ENCODE results near the gene MNT. TPM values are rescaled to one million over a fixed set of nuclear protein-coding genes. Genes with fewer than 3 reads are reported as not detected.

The MNT gene
- total and polyA plus RNA-seq, 9 of the 15 experiments (the other 6 are each of a cell fraction or from before 2014, with no cell fraction given) = 0.18 to 23.8 (median 5.3) TPM

DNA sequence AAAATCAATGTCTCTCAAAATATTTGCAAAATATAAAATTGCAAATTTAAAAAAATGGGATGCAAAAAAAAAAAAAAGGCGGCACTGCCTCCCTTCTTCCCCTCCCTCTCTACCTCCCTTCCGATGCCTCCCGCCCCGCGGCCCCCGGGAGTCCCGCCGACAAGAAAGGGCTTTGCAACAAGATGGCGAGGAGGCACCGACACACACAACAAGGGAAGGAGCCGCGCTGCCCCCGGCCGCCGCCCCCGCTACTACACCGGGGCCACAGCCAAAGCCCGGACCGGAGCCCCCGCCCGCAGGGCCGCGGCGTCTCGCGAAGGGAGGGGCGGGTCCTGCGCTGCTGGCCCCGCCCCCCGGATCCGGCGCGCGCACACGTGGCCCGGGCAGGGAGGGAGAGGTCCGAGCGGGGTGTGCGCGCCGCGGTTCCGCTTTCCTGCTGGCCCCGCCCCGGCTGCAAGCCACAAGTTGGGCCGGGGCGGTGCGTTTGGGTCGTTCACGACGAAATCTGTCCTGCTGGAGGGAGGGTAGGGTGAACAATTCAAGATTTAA is at the start of gene MNT (continued):
- TF ChIP-seq TAF1 (IDR thresholded peaks at IDR 0.05; ENCODE audit: control insufficient read depth, extremely low read depth, insufficient read depth, low read length, severe bottlenecking) = peak; percentile 93
- no peak for TF ChIP-seq RBM39 (optimal IDR thresholded peaks at IDR 0.05; ENCODE audit: low read depth, low read length)
- peak; percentile 79 for TF ChIP-seq RB1 (IDR thresholded peaks at IDR 0.05; ENCODE audit: low read depth)
- TF ChIP-seq, protein P1, sequence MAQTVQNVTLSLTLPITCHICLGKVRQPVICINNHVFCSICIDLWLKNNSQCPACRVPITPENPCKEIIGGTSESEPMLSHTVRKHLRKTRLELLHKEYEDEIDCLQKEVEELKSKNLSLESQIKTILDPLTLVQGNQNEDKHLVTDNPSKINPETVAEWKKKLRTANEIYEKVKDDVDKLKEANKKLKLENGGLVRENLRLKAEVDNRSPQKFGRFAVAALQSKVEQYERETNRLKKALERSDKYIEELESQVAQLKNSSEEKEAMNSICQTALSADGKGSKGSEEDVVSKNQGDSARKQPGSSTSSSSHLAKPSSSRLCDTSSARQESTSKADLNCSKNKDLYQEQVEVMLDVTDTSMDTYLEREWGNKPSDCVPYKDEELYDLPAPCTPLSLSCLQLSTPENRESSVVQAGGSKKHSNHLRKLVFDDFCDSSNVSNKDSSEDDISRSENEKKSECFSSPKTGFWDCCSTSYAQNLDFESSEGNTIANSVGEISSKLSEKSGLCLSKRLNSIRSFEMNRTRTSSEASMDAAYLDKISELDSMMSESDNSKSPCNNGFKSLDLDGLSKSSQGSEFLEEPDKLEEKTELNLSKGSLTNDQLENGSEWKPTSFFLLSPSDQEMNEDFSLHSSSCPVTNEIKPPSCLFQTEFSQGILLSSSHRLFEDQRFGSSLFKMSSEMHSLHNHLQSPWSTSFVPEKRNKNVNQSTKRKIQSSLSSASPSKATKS (CRISPR knock-in tag; IDR thresholded peaks at IDR 0.05) = no peak
- no peak for TF ChIP-seq ZNF23 (CRISPR knock-in tag; IDR thresholded peaks at IDR 0.05)
- TF ChIP-seq HMG20A (CRISPR knock-in tag; conservative IDR thresholded peaks at IDR 0.05) = no peak
- TF ChIP-seq, protein P2, sequence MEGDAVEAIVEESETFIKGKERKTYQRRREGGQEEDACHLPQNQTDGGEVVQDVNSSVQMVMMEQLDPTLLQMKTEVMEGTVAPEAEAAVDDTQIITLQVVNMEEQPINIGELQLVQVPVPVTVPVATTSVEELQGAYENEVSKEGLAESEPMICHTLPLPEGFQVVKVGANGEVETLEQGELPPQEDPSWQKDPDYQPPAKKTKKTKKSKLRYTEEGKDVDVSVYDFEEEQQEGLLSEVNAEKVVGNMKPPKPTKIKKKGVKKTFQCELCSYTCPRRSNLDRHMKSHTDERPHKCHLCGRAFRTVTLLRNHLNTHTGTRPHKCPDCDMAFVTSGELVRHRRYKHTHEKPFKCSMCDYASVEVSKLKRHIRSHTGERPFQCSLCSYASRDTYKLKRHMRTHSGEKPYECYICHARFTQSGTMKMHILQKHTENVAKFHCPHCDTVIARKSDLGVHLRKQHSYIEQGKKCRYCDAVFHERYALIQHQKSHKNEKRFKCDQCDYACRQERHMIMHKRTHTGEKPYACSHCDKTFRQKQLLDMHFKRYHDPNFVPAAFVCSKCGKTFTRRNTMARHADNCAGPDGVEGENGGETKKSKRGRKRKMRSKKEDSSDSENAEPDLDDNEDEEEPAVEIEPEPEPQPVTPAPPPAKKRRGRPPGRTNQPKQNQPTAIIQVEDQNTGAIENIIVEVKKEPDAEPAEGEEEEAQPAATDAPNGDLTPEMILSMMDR (IDR thresholded peaks at IDR 0.05 in 2 of 3, conservative IDR thresholded peaks at IDR 0.05 in 1 of 3; ENCODE audit: insufficient read depth in 2 of 3, low read depth in 1 of 3, low read length in 3 of 3) = 0 out of 6 replicates have a peak, but pooled peaks of 1 of the 3 experiments have one; percentile 21
- TF ChIP-seq, protein P3, sequence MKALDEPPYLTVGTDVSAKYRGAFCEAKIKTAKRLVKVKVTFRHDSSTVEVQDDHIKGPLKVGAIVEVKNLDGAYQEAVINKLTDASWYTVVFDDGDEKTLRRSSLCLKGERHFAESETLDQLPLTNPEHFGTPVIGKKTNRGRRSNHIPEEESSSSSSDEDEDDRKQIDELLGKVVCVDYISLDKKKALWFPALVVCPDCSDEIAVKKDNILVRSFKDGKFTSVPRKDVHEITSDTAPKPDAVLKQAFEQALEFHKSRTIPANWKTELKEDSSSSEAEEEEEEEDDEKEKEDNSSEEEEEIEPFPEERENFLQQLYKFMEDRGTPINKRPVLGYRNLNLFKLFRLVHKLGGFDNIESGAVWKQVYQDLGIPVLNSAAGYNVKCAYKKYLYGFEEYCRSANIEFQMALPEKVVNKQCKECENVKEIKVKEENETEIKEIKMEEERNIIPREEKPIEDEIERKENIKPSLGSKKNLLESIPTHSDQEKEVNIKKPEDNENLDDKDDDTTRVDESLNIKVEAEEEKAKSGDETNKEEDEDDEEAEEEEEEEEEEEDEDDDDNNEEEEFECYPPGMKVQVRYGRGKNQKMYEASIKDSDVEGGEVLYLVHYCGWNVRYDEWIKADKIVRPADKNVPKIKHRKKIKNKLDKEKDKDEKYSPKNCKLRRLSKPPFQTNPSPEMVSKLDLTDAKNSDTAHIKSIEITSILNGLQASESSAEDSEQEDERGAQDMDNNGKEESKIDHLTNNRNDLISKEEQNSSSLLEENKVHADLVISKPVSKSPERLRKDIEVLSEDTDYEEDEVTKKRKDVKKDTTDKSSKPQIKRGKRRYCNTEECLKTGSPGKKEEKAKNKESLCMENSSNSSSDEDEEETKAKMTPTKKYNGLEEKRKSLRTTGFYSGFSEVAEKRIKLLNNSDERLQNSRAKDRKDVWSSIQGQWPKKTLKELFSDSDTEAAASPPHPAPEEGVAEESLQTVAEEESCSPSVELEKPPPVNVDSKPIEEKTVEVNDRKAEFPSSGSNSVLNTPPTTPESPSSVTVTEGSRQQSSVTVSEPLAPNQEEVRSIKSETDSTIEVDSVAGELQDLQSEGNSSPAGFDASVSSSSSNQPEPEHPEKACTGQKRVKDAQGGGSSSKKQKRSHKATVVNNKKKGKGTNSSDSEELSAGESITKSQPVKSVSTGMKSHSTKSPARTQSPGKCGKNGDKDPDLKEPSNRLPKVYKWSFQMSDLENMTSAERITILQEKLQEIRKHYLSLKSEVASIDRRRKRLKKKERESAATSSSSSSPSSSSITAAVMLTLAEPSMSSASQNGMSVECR (CRISPR knock-in tag; IDR thresholded peaks at IDR 0.05) = 0 out of 2 replicates have a peak, but pooled peaks have one; percentile 13
- TF ChIP-seq ZFP30 (CRISPR knock-in tag; IDR thresholded peaks at IDR 0.05; ENCODE audit: borderline replicate concordance) = no peak
- TF ChIP-seq, protein P4, sequence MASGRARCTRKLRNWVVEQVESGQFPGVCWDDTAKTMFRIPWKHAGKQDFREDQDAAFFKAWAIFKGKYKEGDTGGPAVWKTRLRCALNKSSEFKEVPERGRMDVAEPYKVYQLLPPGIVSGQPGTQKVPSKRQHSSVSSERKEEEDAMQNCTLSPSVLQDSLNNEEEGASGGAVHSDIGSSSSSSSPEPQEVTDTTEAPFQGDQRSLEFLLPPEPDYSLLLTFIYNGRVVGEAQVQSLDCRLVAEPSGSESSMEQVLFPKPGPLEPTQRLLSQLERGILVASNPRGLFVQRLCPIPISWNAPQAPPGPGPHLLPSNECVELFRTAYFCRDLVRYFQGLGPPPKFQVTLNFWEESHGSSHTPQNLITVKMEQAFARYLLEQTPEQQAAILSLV (tag; IDR thresholded peaks at IDR 0.05) = no peak
- TF ChIP-seq, protein P5, sequence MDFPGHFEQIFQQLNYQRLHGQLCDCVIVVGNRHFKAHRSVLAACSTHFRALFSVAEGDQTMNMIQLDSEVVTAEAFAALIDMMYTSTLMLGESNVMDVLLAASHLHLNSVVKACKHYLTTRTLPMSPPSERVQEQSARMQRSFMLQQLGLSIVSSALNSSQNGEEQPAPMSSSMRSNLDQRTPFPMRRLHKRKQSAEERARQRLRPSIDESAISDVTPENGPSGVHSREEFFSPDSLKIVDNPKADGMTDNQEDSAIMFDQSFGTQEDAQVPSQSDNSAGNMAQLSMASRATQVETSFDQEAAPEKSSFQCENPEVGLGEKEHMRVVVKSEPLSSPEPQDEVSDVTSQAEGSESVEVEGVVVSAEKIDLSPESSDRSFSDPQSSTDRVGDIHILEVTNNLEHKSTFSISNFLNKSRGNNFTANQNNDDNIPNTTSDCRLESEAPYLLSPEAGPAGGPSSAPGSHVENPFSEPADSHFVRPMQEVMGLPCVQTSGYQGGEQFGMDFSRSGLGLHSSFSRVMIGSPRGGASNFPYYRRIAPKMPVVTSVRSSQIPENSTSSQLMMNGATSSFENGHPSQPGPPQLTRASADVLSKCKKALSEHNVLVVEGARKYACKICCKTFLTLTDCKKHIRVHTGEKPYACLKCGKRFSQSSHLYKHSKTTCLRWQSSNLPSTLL (IDR thresholded peaks at IDR 0.05) = no peak
- TF ChIP-seq, protein P6, sequence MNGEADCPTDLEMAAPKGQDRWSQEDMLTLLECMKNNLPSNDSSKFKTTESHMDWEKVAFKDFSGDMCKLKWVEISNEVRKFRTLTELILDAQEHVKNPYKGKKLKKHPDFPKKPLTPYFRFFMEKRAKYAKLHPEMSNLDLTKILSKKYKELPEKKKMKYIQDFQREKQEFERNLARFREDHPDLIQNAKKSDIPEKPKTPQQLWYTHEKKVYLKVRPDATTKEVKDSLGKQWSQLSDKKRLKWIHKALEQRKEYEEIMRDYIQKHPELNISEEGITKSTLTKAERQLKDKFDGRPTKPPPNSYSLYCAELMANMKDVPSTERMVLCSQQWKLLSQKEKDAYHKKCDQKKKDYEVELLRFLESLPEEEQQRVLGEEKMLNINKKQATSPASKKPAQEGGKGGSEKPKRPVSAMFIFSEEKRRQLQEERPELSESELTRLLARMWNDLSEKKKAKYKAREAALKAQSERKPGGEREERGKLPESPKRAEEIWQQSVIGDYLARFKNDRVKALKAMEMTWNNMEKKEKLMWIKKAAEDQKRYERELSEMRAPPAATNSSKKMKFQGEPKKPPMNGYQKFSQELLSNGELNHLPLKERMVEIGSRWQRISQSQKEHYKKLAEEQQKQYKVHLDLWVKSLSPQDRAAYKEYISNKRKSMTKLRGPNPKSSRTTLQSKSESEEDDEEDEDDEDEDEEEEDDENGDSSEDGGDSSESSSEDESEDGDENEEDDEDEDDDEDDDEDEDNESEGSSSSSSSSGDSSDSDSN (IDR thresholded peaks at IDR 0.05; ENCODE audit: borderline replicate concordance in 1 of 2, low read depth in 2 of 2, low read length in 2 of 2) = 0 out of 4 replicates have a peak, but pooled peaks of 1 of the 2 experiments have one; percentile 10

All from K562 (cell line).